ENCODE measurements around the gene TRIM65. TPM values are rescaled to one million over a fixed set of nuclear protein-coding genes. Genes with fewer than 3 reads are reported as not detected.

TRIM65 gene
- total and polyA plus RNA-seq, 2 experiments from 2014 or later = 13.8 to 54.0 TPM

GRCh38 chr17:75847614-75848522 lies 48.9 kb downstream of the TRIM65 start (continued):
- TF ChIP-seq, protein P1, sequence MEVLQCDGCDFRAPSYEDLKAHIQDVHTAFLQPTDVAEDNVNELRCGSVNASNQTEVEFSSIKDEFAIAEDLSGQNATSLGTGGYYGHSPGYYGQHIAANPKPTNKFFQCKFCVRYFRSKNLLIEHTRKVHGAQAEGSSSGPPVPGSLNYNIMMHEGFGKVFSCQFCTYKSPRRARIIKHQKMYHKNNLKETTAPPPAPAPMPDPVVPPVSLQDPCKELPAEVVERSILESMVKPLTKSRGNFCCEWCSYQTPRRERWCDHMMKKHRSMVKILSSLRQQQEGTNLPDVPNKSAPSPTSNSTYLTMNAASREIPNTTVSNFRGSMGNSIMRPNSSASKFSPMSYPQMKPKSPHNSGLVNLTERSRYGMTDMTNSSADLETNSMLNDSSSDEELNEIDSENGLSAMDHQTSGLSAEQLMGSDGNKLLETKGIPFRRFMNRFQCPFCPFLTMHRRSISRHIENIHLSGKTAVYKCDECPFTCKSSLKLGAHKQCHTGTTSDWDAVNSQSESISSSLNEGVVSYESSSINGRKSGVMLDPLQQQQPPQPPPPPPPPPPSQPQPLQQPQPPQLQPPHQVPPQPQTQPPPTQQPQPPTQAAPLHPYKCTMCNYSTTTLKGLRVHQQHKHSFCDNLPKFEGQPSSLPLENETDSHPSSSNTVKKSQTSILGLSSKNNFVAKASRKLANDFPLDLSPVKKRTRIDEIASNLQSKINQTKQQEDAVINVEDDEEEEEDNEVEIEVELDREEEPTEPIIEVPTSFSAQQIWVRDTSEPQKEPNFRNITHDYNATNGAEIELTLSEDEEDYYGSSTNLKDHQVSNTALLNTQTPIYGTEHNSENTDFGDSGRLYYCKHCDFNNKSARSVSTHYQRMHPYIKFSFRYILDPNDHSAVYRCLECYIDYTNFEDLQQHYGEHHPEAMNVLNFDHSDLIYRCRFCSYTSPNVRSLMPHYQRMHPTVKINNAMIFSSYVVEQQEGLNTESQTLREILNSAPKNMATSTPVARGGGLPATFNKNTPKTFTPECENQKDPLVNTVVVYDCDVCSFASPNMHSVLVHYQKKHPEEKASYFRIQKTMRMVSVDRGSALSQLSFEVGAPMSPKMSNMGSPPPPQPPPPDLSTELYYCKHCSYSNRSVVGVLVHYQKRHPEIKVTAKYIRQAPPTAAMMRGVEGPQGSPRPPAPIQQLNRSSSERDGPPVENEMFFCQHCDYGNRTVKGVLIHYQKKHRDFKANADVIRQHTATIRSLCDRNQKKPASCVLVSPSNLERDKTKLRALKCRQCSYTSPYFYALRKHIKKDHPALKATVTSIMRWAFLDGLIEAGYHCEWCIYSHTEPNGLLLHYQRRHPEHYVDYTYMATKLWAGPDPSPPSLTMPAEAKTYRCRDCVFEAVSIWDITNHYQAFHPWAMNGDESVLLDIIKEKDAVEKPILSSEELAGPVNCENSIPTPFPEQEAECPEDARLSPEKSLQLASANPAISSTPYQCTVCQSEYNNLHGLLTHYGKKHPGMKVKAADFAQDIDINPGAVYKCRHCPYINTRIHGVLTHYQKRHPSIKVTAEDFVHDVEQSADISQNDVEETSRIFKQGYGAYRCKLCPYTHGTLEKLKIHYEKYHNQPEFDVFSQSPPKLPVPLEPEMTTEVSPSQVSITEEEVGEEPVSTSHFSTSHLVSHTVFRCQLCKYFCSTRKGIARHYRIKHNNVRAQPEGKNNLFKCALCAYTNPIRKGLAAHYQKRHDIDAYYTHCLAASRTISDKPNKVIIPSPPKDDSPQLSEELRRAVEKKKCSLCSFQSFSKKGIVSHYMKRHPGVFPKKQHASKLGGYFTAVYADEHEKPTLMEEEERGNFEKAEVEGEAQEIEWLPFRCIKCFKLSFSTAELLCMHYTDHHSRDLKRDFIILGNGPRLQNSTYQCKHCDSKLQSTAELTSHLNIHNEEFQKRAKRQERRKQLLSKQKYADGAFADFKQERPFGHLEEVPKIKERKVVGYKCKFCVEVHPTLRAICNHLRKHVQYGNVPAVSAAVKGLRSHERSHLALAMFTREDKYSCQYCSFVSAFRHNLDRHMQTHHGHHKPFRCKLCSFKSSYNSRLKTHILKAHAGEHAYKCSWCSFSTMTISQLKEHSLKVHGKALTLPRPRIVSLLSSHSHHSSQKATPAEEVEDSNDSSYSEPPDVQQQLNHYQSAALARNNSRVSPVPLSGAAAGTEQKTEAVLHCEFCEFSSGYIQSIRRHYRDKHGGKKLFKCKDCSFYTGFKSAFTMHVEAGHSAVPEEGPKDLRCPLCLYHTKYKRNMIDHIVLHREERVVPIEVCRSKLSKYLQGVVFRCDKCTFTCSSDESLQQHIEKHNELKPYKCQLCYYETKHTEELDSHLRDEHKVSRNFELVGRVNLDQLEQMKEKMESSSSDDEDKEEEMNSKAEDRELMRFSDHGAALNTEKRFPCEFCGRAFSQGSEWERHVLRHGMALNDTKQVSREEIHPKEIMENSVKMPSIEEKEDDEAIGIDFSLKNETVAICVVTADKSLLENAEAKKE (CRISPR knock-in tag; IDR thresholded peaks at IDR 0.05) = no peak
- no peak for TF ChIP-seq CTCF (conservative IDR thresholded peaks at IDR 0.05; ENCODE audit: low read depth in 2 of 2)
- TF ChIP-seq ZNF114 (CRISPR knock-in tag; IDR thresholded peaks at IDR 0.05) = no peak
- TF ChIP-seq ZNF331 (CRISPR knock-in tag; IDR thresholded peaks at IDR 0.05; ENCODE audit: low read depth) = no peak
- TF ChIP-seq JUNB (IDR thresholded peaks at IDR 0.05; ENCODE audit: unreplicated experiment) = no peak
- TF ChIP-seq STAT1 (IDR thresholded peaks at IDR 0.05; ENCODE audit: unreplicated experiment) = no peak
- TF ChIP-seq NANOG (IDR thresholded peaks at IDR 0.05; ENCODE audit: borderline replicate concordance) = no peak
- TF ChIP-seq POLR2AphosphoS5 (IDR thresholded peaks at IDR 0.05; ENCODE audit: low read depth) = no peak
